GM12878 (cell line): ENCODE results near the gene NLGN2. TPM values are rescaled to one million over a fixed set of nuclear protein-coding genes. Genes with fewer than 3 reads are reported as not detected.

ENCODE experiments used
- ATAC-seq: fragments of 200-7000 bp; cut with Tn5 transposase; 3 replicates; pipeline ENCODE4 v1.9.1; 2020; ENCODE audit warnings: mild to moderate bottlenecking, moderate library complexity
- BruUV-seq: library from RNA; stranded (reverse); fragments of 400-500 nt; replicated peaks from 2 replicates; lab custom pipeline; 2021; lab: Mats Ljungman, UMichigan
- CTCF ChIA-PET: fragments of 300-600 bp; sonication (Branson Sonifier 250); formaldehyde crosslinking; extraction: SDS; loops from one replicate; lab custom pipeline; 2021; ENCODE audit warnings: inconsistent platforms; lab: Yijun Ruan, JAX
- POLR2A ChIA-PET: fragments of 350-600 bp; formaldehyde crosslinking; extraction: SDS; loops from one replicate; lab custom pipeline; 2021; ENCODE audit warnings: inconsistent platforms; lab: Charles Lee
- RAD21 ChIA-PET: fragments of 300-600 bp; sonication (Branson Sonifier 250); formaldehyde crosslinking; loops from one replicate; lab custom pipeline; 2023; ENCODE audit warnings: antibody characterized with exemption; ENCODE audit not compliant: unreplicated experiment; lab: Charles Lee
- SMC1A ChIA-PET: fragments of 300-600 bp; sonication (Branson Sonifier 250); formaldehyde crosslinking; loops from one replicate; lab custom pipeline; 2023; ENCODE audit not compliant: unreplicated experiment, uncharacterized antibody; lab: Charles Lee
- DNase-seq: peaks from one replicate; pipeline ENCODE4 v3.0.0-alpha.2; 2011; ENCODE audit warnings: low read depth, low spot score
- FAIRE-seq: peaks from 3 replicates; lab custom pipeline; 2011; peaks lifted over from hg19 to GRCh38; lab: Jason Lieb, UNC
- H2AFZ ChIP-seq: 2 replicates; pipeline ENCODE4 v1.6.0; 2011; ENCODE audit warnings: low read depth, low read length, control low read depth; ENCODE audit not compliant: control insufficient read depth
- H3K27ac ChIP-seq: 2 replicates; pipeline ENCODE4 v1.5.1; 2011; ENCODE audit warnings: control low read depth; ENCODE audit not compliant: control insufficient read depth, insufficient read depth
- H3K27me3 ChIP-seq, 2 experiments: replicated peaks in 1 of 2; 2 replicates each; pipeline versions ENCODE4 v1.6.0 to v1.6.1; 2011; ENCODE audit warnings: low read length in 1 of 2; ENCODE audit not compliant: control insufficient read depth in 2 of 2, insufficient read depth in 2 of 2
- H3K36me3 ChIP-seq, 2 experiments: 2 replicates each; pipeline ENCODE4 v1.5.1; 2011; ENCODE audit warnings: low read length in 1 of 2; ENCODE audit not compliant: control insufficient read depth in 2 of 2, insufficient read depth in 2 of 2
- H3K4me1 ChIP-seq: 2 replicates; pipeline ENCODE4 v1.6.1; 2011; ENCODE audit warnings: mild to moderate bottlenecking, low read length, moderate library complexity, mixed read lengths; ENCODE audit not compliant: control insufficient read depth, insufficient read depth
- H3K4me2 ChIP-seq: 2 replicates; pipeline ENCODE4 v1.6.0; 2011; ENCODE audit warnings: control low read depth; ENCODE audit not compliant: control insufficient read depth, insufficient read depth
- H3K4me3 ChIP-seq: fragments of 200-600 bp; sonication (generic); 2 replicates; pipeline ENCODE4 v1.5.1; 2016
- H3K79me2 ChIP-seq: 2 replicates; pipeline ENCODE4 v1.6.0; 2011; ENCODE audit warnings: low read length; ENCODE audit not compliant: control insufficient read depth, insufficient read depth
- H3K9ac ChIP-seq: 2 replicates; pipeline ENCODE4 v1.8.0; 2011; ENCODE audit warnings: low read length, control low read depth, mixed read lengths; ENCODE audit not compliant: control insufficient read depth, insufficient read depth
- H3K9me3 ChIP-seq: replicated peaks from 3 replicates; pipeline ENCODE4 v1.5.1; 2011; ENCODE audit warnings: mild to moderate bottlenecking, low read length; ENCODE audit not compliant: control insufficient read depth, insufficient read depth
- H4K20me1 ChIP-seq: 2 replicates; pipeline ENCODE4 v1.6.0; 2011; ENCODE audit not compliant: control insufficient read depth, insufficient read depth
- E2F8 ChIP-seq: fragments of 450-650 bp; IDR thresholded peaks from 2 replicates; pipeline ENCODE4 v1.6.1; 2018; ENCODE audit warnings: mild to moderate bottlenecking, low read depth, moderate library complexity; ENCODE audit not compliant: partially characterized antibody
- EED ChIP-seq: sonication (generic); IDR thresholded peaks from 2 replicates; pipeline ENCODE4 v1.6.1; 2016; ENCODE audit warnings: antibody characterized with exemption, low read depth
- JUNB ChIP-seq: IDR thresholded peaks from 2 replicates; pipeline ENCODE4 v1.6.1; 2016; ENCODE audit warnings: antibody characterized with exemption, mild to moderate bottlenecking
- RAD21 ChIP-seq: IDR thresholded peaks from 2 replicates; pipeline ENCODE4 v1.6.1; 2011; ENCODE audit warnings: mild to moderate bottlenecking, low read depth, low read length, moderate library complexity; ENCODE audit not compliant: insufficient read depth
- RB1 ChIP-seq: fragments of 450-650 bp; formaldehyde crosslinking; IDR thresholded peaks from 2 replicates; pipeline ENCODE4 v1.6.1; 2017; ENCODE audit warnings: mild to moderate bottlenecking, borderline replicate concordance
- SMARCA5 ChIP-seq: fragments of 450-650 bp; IDR thresholded peaks from 2 replicates; pipeline ENCODE4 v1.6.1; 2017; ENCODE audit warnings: mild to moderate bottlenecking
- TAF1 ChIP-seq: IDR thresholded peaks from 2 replicates; pipeline ENCODE4 v1.6.1; 2011; ENCODE audit warnings: mild to moderate bottlenecking, low read depth, low read length, borderline replicate concordance
- TCF12 ChIP-seq: IDR thresholded peaks from 2 replicates; pipeline ENCODE4 v1.6.1; 2011; ENCODE audit warnings: low read depth, mild to moderate bottlenecking, low read length
- USF1 ChIP-seq: IDR thresholded peaks from 2 replicates; pipeline ENCODE4 v1.6.1; 2011; ENCODE audit warnings: borderline replicate concordance, low read depth, mild to moderate bottlenecking, moderate library complexity, mixed read lengths, low read length; ENCODE audit not compliant: insufficient read depth; ENCODE audit errors: extremely low read length
- ZBTB11 ChIP-seq: fragments of 450-650 bp; formaldehyde crosslinking; IDR thresholded peaks from 2 replicates; pipeline ENCODE4 v1.5.0; 2022; ENCODE audit warnings: mild to moderate bottlenecking, missing genetic modification characterization
- WGBS: methylation state at CpG from one replicate; pipeline ENCODE4 v1.1.6; 2016; ENCODE audit warnings: low lambda C conversion rate; ENCODE audit not compliant: insufficient replicate concordance, insufficient coverage; ENCODE audit errors: missing lambda C conversion rate; 5-methylcytosine and 5-hydroxymethylcytosine counted together
- in situ Hi-C: fragments of 300-500 bp; cut with MboI; formaldehyde crosslinking; loops from 9 replicates; pipeline ENCODE4 v1.14.3; 2018; ENCODE audit warnings: mixed read lengths
- intact Hi-C: fragments of 100-400 bp; cut with micrococcal nuclease; formaldehyde crosslinking; loops from one replicate; pipeline ENCODE4 v1.14.2; 2022; ENCODE audit not compliant: unreplicated experiment
- polyA plus RNA-seq, 11 experiments: library from polyadenylated mRNA; depleted of rRNA in 4 of 11; unstranded in 6 of 11; stranded (reverse) in 5 of 11; fragments of >200 nt; fragmentation: Nextera tagmentation in 4 of 11; fragmentation: Illumina TruSeq in 1 of 11; extraction: Ambion mirVana in 4 of 11; extraction: Trizol in 1 of 11; gene quantifications; 1 replicate in 1 of 11; 2 replicates in 10 of 11; pipeline versions ENCODE4 v1.2.1 to v1.2.3, GENCODE V29; 2011 to 2016; ENCODE audit warnings: inconsistent platforms in 2 of 11, missing spikeins in 2 of 11, low read depth in 1 of 11
- total RNA-seq, 4 experiments: library from RNA; depleted of rRNA in 3 of 4; stranded (reverse); fragments of >200 nt in 3 of 4; fragmentation: Illumina TruSeq in 1 of 4; extraction: Trizol in 1 of 4; gene quantifications; 2 replicates each; pipeline versions ENCODE4 v1.2.1 to v1.2.3, GENCODE V29; 2013 to 2021
- TF ChIP-seq, protein P1 (sequence below): fragments of 450-650 bp; IDR thresholded peaks from 2 replicates; pipeline ENCODE4 v1.6.1; 2017; ENCODE audit warnings: mild to moderate bottlenecking
- TF ChIP-seq, protein P2 (sequence below): IDR thresholded peaks from 2 replicates; pipeline ENCODE4 v1.6.1; 2011; ENCODE audit warnings: borderline replicate concordance, low read depth, mild to moderate bottlenecking, moderate library complexity, low read length; ENCODE audit not compliant: insufficient read depth, poor library complexity, severe bottlenecking

Gene NLGN2
- total and polyA plus RNA-seq, 10 of the 15 experiments (the other 5 are each of a cell fraction or from before 2014, with no cell fraction given), result 0.02 to 0.87 (median 0.11) TPM; not detected in 2

GRCh38 chr17:7367918-7368598 lies 39.6 kb upstream of the NLGN2 start:
- Histone ChIP-seq H3K4me3 (no peak overlapping the region), H4K20me1 (no peaks in the 10 kb centered on the region), H3K4me1 (no peaks in the 10 kb centered on the region), H3K9me3 (no peaks in the 10 kb centered on the region), H3K36me3 (no peaks in the 10 kb centered on the region), H2AFZ (no peak overlapping the region), H3K27me3 (no peaks in the 10 kb centered on the region), H3K4me2 (no peak overlapping the region), H3K27ac (no peak overlapping the region), H3K9ac (no peak overlapping the region), H3K79me2 (no peaks in the 10 kb centered on the region)
- WGBS, result 51% methylated on average over 12 of the region's 13 CpGs
- intact Hi-C loops, result no loop called here
- POLR2A ChIA-PET, result no interaction called here
- CTCF ChIA-PET, result interaction anchor here (1.1 to 1.6 kb wide), 2 partner anchors 12 to 13 kb away, joined by 5 to 6 read pairs; partner anchors contain the start of gene TMEM95
- no TSS peak for BruUV-seq
- no peak for DNase-seq
- RAD21 ChIA-PET, result interaction anchor here (0.6 kb wide), 1 partner anchor 141 kb away, joined by 3 read pairs; no protein-coding TSS in a partner anchor
- SMC1A ChIA-PET, result no interaction called here
- no peak for FAIRE-seq
- in situ Hi-C loops, result no loop called here
- ATAC-seq, result no peak
- TF ChIP-seq ZBTB11 (CRISPR knock-in tag) (no peak), SMARCA5 (no peak), RAD21 (no peak), E2F8 (no peak), USF1 (no peak), RB1 (no peak), JUNB (no peak), EED (no peak), TAF1 (no peak), TCF12 (no peak)
- TF ChIP-seq, protein P1, sequence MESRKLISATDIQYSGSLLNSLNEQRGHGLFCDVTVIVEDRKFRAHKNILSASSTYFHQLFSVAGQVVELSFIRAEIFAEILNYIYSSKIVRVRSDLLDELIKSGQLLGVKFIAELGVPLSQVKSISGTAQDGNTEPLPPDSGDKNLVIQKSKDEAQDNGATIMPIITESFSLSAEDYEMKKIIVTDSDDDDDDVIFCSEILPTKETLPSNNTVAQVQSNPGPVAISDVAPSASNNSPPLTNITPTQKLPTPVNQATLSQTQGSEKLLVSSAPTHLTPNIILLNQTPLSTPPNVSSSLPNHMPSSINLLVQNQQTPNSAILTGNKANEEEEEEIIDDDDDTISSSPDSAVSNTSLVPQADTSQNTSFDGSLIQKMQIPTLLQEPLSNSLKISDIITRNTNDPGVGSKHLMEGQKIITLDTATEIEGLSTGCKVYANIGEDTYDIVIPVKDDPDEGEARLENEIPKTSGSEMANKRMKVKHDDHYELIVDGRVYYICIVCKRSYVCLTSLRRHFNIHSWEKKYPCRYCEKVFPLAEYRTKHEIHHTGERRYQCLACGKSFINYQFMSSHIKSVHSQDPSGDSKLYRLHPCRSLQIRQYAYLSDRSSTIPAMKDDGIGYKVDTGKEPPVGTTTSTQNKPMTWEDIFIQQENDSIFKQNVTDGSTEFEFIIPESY, result no peak
- TF ChIP-seq, protein P2, sequence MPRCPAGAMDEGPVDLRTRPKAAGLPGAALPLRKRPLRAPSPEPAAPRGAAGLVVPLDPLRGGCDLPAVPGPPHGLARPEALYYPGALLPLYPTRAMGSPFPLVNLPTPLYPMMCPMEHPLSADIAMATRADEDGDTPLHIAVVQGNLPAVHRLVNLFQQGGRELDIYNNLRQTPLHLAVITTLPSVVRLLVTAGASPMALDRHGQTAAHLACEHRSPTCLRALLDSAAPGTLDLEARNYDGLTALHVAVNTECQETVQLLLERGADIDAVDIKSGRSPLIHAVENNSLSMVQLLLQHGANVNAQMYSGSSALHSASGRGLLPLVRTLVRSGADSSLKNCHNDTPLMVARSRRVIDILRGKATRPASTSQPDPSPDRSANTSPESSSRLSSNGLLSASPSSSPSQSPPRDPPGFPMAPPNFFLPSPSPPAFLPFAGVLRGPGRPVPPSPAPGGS, result no peak
